Progenitor cell of endocrine pancreas (in vitro differentiated cells): Measurements from ENCODE around the gene PPP1R16B. TPM values are rescaled to one million over a fixed set of nuclear protein-coding genes. Genes with fewer than 3 reads are reported as not detected.

Experiments used
- DNase-seq: peaks from one replicate; pipeline ENCODE4 v3.0.0; 2021; ENCODE audit warnings: low spot score; ENCODE audit not compliant: unreplicated experiment
- H3K27ac Mint-ChIP-seq: 2 replicates; pipeline ENCODE4 v1.8.0; 2021; ENCODE audit warnings: mild to moderate bottlenecking, moderate library complexity, mixed read lengths
- H3K27me3 Mint-ChIP-seq: 2 replicates; pipeline ENCODE4 v1.8.0; 2021; ENCODE audit warnings: mixed read lengths
- H3K36me3 Mint-ChIP-seq: 2 replicates; pipeline ENCODE4 v1.8.0; 2022; ENCODE audit warnings: mixed read lengths; ENCODE audit not compliant: insufficient read depth
- H3K4me1 Mint-ChIP-seq: 2 replicates; pipeline ENCODE4 v1.8.0; 2021; ENCODE audit warnings: low read depth, mixed read lengths
- H3K4me3 Mint-ChIP-seq: 2 replicates; pipeline ENCODE4 v1.8.0; 2021; ENCODE audit warnings: low read depth, mild to moderate bottlenecking, moderate library complexity, mixed read lengths
- H3K9me3 Mint-ChIP-seq: 2 replicates; pipeline ENCODE4 v1.8.0; 2021; ENCODE audit warnings: low read depth, mixed read lengths
- CTCF ChIP-seq: fragments of 200-600 bp; sonication (generic); IDR thresholded peaks from one replicate; pipeline ENCODE4 v1.5.0; 2021; ENCODE audit warnings: antibody characterized with exemption, mild to moderate bottlenecking; ENCODE audit not compliant: unreplicated experiment
- total RNA-seq: library from RNA; stranded (reverse); gene quantifications from 2 replicates; pipeline ENCODE4 v1.2.1, GENCODE V29; 2021

Gene PPP1R16B
- total RNA-seq, 1 donor from 2014 or later, result not detected

DNA sequence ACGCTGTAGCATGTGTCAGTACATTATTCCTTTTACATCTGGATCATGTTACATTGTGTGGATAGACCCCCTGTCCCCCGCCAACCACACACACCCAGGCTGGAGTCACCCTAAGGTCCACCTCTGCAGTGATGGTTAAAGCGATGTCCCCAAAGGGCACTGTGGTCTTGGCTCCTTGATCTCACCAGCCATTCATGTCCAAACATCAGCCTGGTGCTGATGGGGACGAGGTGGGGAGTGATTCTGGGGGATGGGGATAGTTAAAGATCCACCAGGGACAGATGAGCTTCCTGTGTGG lies 61.5 kb downstream of the PPP1R16B start:
- Mint-ChIP-seq H3K36me3 (no peaks in the 10 kb centered on the region), H3K4me3 (no peak overlapping the region), H3K27me3 (peaks cover under 1% of the 10 kb centered on the region), H3K9me3 (no peaks in the 10 kb centered on the region), H3K27ac (no peak overlapping the region), H3K4me1 (peaks cover under 1% of the 10 kb centered on the region)
- no peak for TF ChIP-seq CTCF
- no peak for DNase-seq

GRCh38 chr20:38870733-38871559 lies 65.4 kb downstream of the PPP1R16B start:
- no peak for TF ChIP-seq CTCF
- DNase-seq, result no peak
- peaks cover 3% of the 10 kb centered on the region for H3K4me1 Mint-ChIP-seq
- H3K36me3 Mint-ChIP-seq, result no peaks in the 10 kb centered on the region
- H3K27ac Mint-ChIP-seq, result no peak overlapping the region
- peaks cover 8% of the 10 kb centered on the region for H3K27me3 Mint-ChIP-seq
- H3K4me3 Mint-ChIP-seq, result no peak overlapping the region
- H3K9me3 Mint-ChIP-seq, result no peaks in the 10 kb centered on the region

DNA sequence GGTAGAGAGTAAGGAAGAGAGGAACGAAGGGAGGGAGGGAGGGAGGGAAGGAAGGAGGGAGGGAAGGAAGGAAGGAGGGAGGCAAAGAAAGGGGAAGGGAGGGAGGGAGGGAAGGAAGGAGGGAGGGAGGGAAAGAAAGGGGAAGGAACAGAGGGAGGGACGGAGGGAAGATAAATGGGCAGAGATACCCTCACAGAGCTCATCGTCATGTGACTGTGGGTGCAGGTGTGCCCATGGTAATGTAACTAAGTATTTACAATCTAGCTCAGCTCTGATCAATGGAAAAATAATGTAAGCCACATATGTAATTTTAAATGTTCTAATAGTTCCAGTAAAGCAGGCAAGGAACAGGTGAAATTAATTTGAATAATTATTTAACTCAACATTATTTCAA lies 66.1 kb downstream of the PPP1R16B start:
- no peak for DNase-seq
- peaks cover 8% of the 10 kb centered on the region for H3K27me3 Mint-ChIP-seq
- peaks cover 3% of the 10 kb centered on the region for H3K4me1 Mint-ChIP-seq
- H3K27ac Mint-ChIP-seq, result no peak overlapping the region
- H3K4me3 Mint-ChIP-seq, result no peak overlapping the region
- TF ChIP-seq CTCF, result no peak
- H3K9me3 Mint-ChIP-seq, result no peaks in the 10 kb centered on the region
- H3K36me3 Mint-ChIP-seq, result no peaks in the 10 kb centered on the region

- no peak overlapping the region for H3K4me3 Mint-ChIP-seq
- H3K27ac Mint-ChIP-seq, result no peak overlapping the region
- TF ChIP-seq CTCF, result no peak
- no peaks in the 10 kb centered on the region for H3K9me3 Mint-ChIP-seq
- H3K27me3 Mint-ChIP-seq, result peaks cover 8% of the 10 kb centered on the region
- DNase-seq, result no peak
- no peaks in the 10 kb centered on the region for H3K36me3 Mint-ChIP-seq
- H3K4me1 Mint-ChIP-seq, result peaks cover 3% of the 10 kb centered on the region
Observed at GRCh38 chr20:38872036-38872435, 66.5 kb downstream of the PPP1R16B start.

GRCh38 chr20:38872491-38873049 lies 67.1 kb downstream of the PPP1R16B start:
- Mint-ChIP-seq H3K4me3 (no peak overlapping the region), H3K9me3 (no peaks in the 10 kb centered on the region), H3K36me3 (no peaks in the 10 kb centered on the region), H3K27me3 (peaks cover 8% of the 10 kb centered on the region), H3K27ac (no peak overlapping the region), H3K4me1 (peaks cover 3% of the 10 kb centered on the region)
- TF ChIP-seq CTCF, result no peak
- DNase-seq, result no peak
